ENCODE measurements around the gene NAXD.
"Not testable (repeated sequence)": the region's sequence is repeated elsewhere in the genome, so short reads cannot be mapped to it uniquely, and the experiment has no call there.

The NAXD gene

GRCh38 chr13:110615322-110616102 lies at the start of gene NAXD:
Gene NAXD, plus strand, starts transcription at chr13:110615545. Its CDS starts 57 bp downstream, at chr13:110615602.
- TF ChIP-seq ZNF274 (IDR thresholded peaks at IDR 0.05; ENCODE audit: low read depth, low read length): no peak
- H3K4me3 ChIP-seq (ENCODE audit: low read length): peak within 1 kb of the TSS; percentile 92

GRCh38 chr13:110566171-110566570 lies 49.2 kb upstream of the NAXD start:
- no peak for TF ChIP-seq ZNF274 (IDR thresholded peaks at IDR 0.05; ENCODE audit: low read depth, low read length)

GRCh38 chr13:110568612-110569011 lies 46.7 kb upstream of the NAXD start:
- no peak overlapping the region for H3K4me3 ChIP-seq (ENCODE audit: low read length)
- no peak for TF ChIP-seq ZNF274 (IDR thresholded peaks at IDR 0.05; ENCODE audit: low read depth, low read length)

More at GRCh38 chr13:110566171-110566570, 49.2 kb upstream of the NAXD start:
- H3K4me3 ChIP-seq (ENCODE audit: low read length): no peak overlapping the region

GRCh38 chr13:110569962-110570361 lies 45.4 kb upstream of the NAXD start:
- H3K4me3 ChIP-seq (ENCODE audit: low read length): not testable (repeated sequence)

GRCh38 chr13:110570886-110571285 lies 44.5 kb upstream of the NAXD start:
- no peak overlapping the region for H3K4me3 ChIP-seq (ENCODE audit: low read length)
- TF ChIP-seq ZNF274 (IDR thresholded peaks at IDR 0.05; ENCODE audit: low read depth, low read length): no peak

GRCh38 chr13:110571896-110572777 lies 43.2 kb upstream of the NAXD start:
- no peak overlapping the region for H3K4me3 ChIP-seq (ENCODE audit: low read length)
- no peak for TF ChIP-seq ZNF274 (IDR thresholded peaks at IDR 0.05; ENCODE audit: low read depth, low read length)

GRCh38 chr13:110572778-110573118 lies 42.6 kb upstream of the NAXD start:
- no peak for TF ChIP-seq ZNF274 (IDR thresholded peaks at IDR 0.05; ENCODE audit: low read depth, low read length)

GRCh38 chr13:110574161-110574560 lies 41.2 kb upstream of the NAXD start:
- no peak overlapping the region for H3K4me3 ChIP-seq (ENCODE audit: low read length)

More at GRCh38 chr13:110572778-110573118, 42.6 kb upstream of the NAXD start:
- no peak overlapping the region for H3K4me3 ChIP-seq (ENCODE audit: low read length)

GRCh38 chr13:110575322-110576069 lies 39.8 kb upstream of the NAXD start:
- no peak for TF ChIP-seq ZNF274 (IDR thresholded peaks at IDR 0.05; ENCODE audit: low read depth, low read length)
- no peak overlapping the region for H3K4me3 ChIP-seq (ENCODE audit: low read length)

More at GRCh38 chr13:110574161-110574560, 41.2 kb upstream of the NAXD start:
- no peak for TF ChIP-seq ZNF274 (IDR thresholded peaks at IDR 0.05; ENCODE audit: low read depth, low read length)

GRCh38 chr13:110576070-110576394 lies 39.3 kb upstream of the NAXD start:
- TF ChIP-seq ZNF274 (IDR thresholded peaks at IDR 0.05; ENCODE audit: low read depth, low read length): no peak
- no peak overlapping the region for H3K4me3 ChIP-seq (ENCODE audit: low read length)

- H3K4me3 ChIP-seq (ENCODE audit: low read length): no peak overlapping the region
- no peak for TF ChIP-seq ZNF274 (IDR thresholded peaks at IDR 0.05; ENCODE audit: low read depth, low read length)
Measured at GRCh38 chr13:110576736-110577476, 38.4 kb upstream of the NAXD start.

- no peak for TF ChIP-seq ZNF274 (IDR thresholded peaks at IDR 0.05; ENCODE audit: low read depth, low read length)
- H3K4me3 ChIP-seq (ENCODE audit: low read length): no peak overlapping the region
Measured at GRCh38 chr13:110578363-110578762, 37.0 kb upstream of the NAXD start.

- TF ChIP-seq ZNF274 (IDR thresholded peaks at IDR 0.05; ENCODE audit: low read depth, low read length): no peak
- no peak overlapping the region for H3K4me3 ChIP-seq (ENCODE audit: low read length)
Measured at GRCh38 chr13:110580800-110581199, 34.5 kb upstream of the NAXD start.

Measured in GM08714 (cell line).